HL-60 (cell line): Measurements from ENCODE around the gene PKD1L1.

ENCODE experiments used
- DNase-seq, 2 experiments: peaks; one replicate each; pipeline ENCODE4 v3.0.0-alpha.2; 2010 to 2020; ENCODE audit warnings: low read depth in 1 of 2, low spot score in 1 of 2
- H3K27ac ChIP-seq: fragments of 250-450 bp; sonication (Bioruptor Pico); replicated peaks from 2 replicates; pipeline ENCODE4 v1.5.1; 2020; ENCODE audit warnings: mild to moderate bottlenecking, moderate library complexity
- H3K27me3 ChIP-seq: fragments of 250-450 bp; sonication (Bioruptor Pico); 2 replicates; pipeline ENCODE4 v1.5.1; 2021; ENCODE audit warnings: mild to moderate bottlenecking, moderate library complexity; ENCODE audit not compliant: insufficient read depth, poor library complexity, severe bottlenecking
- H3K4me3 ChIP-seq: replicated peaks from 2 replicates; pipeline ENCODE4 v1.5.1; 2011; ENCODE audit warnings: mild to moderate bottlenecking, control low read depth, low read length; ENCODE audit not compliant: insufficient read depth
- CTCF ChIP-seq: IDR thresholded peaks from one replicate; pipeline ENCODE4 v1.5.1; 2011; ENCODE audit warnings: low read length, control low read depth, inconsistent platforms; ENCODE audit not compliant: insufficient read depth
- GABPA ChIP-seq: IDR thresholded peaks from 2 replicates; pipeline ENCODE4 v1.6.1; 2012; ENCODE audit warnings: low read depth
- POLR2AphosphoS5 ChIP-seq: IDR thresholded peaks from 2 replicates; pipeline ENCODE4 v1.6.1; 2012; ENCODE audit warnings: low read depth
- REST ChIP-seq: IDR thresholded peaks from 2 replicates; pipeline ENCODE4 v1.6.1; 2012; ENCODE audit warnings: low read depth; ENCODE audit not compliant: insufficient replicate concordance
- SPI1 ChIP-seq: IDR thresholded peaks from 2 replicates; pipeline ENCODE4 v1.6.1; 2012; ENCODE audit warnings: low read depth, mild to moderate bottlenecking, borderline replicate concordance

The PKD1L1 gene

GRCh38 chr7:47738563-47739166 lies 209.6 kb downstream of the PKD1L1 start:
- no peak for DNase-seq
- no peak overlapping the region for H3K27ac ChIP-seq
- H3K27me3 ChIP-seq: no peaks in the 10 kb centered on the region
- no peak overlapping the region for H3K4me3 ChIP-seq
- TF ChIP-seq SPI1 (no peak), REST (no peak), GABPA (no peak), CTCF (no peak), POLR2AphosphoS5 (no peak)

- H3K27me3 ChIP-seq: no peaks in the 10 kb centered on the region
- TF ChIP-seq SPI1 (no peak), GABPA (no peak), POLR2AphosphoS5 (no peak), CTCF (no peak), REST (no peak)
- no peak overlapping the region for H3K27ac ChIP-seq
- DNase-seq: no peak
- H3K4me3 ChIP-seq: no peak overlapping the region
These were observed 210.7 kb downstream of the PKD1L1 start for GRCh38 chr7:47737601-47738000.

- no peak for TF ChIP-seq CTCF
- TF ChIP-seq REST: no peak
- no peak for TF ChIP-seq POLR2AphosphoS5
- no peak for TF ChIP-seq GABPA
- no peak for TF ChIP-seq SPI1
- Histone ChIP-seq H3K27ac (no peak overlapping the region), H3K27me3 (no peaks in the 10 kb centered on the region), H3K4me3 (no peak overlapping the region)
- DNase-seq: no peak
These were observed 212.6 kb downstream of the PKD1L1 start for GRCh38 chr7:47735431-47736345.
